NCI-H2196 (cell line): ENCODE results near the gene KTI12.

Experiments
- DNase-seq: peaks from one replicate; lab custom pipeline; 2025; ENCODE audit not compliant: unreplicated experiment; lab: John Stamatoyannopoulos, UW

The KTI12 gene

DNA sequence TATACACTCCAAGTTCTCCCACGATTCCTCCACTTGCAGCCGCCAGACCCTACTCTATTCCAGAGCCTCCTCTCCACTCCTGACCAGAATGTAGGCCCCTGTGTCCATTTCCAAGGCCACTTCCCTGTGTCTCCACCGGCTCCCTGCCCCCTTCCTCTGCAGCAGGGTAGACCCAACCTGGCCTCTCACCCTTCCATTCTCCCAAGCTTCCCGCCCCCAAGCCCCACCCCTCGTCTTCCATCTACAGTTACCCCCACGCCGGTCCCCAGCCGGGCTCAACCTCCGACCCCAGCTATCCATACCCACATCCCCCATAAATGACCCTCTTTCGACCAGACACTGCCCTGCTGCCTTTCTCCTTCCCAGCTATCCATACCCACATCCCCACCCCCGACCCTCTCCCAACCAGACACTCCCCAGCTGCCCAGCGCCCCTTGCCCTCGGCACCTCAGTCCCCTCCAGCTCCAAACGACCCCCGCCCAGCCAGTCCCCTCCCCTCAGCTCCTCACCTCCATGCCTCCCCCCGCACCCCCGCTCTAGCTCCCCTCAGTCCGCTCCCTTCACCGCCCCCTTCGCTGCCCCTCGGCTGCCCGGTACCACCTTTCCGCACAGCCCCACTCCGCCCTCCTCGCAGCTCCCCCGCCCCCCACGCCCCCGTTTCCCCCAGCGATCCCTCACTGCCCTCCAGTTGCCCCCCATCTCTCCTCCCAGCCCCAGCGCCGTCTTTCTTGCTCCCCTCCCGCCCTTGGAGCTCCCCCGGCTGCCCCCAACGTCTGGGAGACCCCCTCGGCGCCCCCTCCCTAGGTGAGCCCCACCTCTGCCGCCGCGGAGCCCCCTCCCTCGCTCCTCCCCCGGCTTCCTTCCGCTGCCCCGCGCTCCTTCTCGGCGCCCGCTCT lies 43.8 kb downstream of the KTI12 start:
- DNase-seq = no peak

DNA sequence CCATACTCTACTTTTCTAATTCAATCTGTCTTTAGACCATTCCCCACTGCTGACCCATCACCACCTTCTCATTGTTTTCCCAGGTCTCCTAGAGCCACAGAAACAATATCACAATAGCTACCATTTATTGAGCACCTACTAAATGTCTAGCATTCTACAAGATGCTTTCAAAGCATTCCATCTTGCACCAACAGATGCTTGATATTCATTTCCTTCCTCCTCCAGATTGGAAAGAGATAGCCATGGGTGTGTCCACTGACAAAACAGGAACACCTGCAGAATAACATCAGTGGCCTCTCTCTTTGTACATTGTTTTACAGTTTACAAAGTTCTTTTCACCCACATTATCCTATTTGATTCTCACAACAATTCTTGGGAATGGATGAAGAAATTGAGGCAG lies 45.4 kb downstream of the KTI12 start:
- no peak for DNase-seq

DNA sequence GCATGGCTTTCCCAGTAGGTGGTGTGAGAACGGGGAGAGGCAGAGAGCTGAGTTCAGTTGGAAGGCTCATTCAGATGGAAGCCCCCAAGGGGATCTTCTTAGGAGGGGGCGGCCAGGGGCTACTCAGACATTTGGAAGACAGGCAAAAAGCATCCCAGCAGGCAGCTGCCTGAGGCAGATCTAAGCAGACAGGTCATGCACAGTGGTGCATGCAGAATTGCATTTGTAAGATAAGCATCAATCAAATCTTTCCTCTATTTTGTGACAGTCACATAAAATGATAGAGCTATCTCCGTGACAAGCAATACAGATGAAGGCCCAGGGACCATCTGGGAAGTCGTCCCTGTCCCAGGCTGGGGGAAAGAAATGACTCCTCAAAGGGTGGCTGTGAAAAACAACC lies 46.9 kb downstream of the KTI12 start:
- no peak for DNase-seq

GRCh38 chr1:51982161-51982560 lies 51.4 kb downstream of the KTI12 start:
- DNase-seq = no peak
